Embryonic facial prominence (tissue), 1 donor: ENCODE results near the gene CNPY1.

ENCODE experiments used
- DNase-seq: peaks from one replicate; pipeline ENCODE4 v3.0.0-alpha.2; 2016; ENCODE audit errors: extremely low spot score

Gene CNPY1

DNA sequence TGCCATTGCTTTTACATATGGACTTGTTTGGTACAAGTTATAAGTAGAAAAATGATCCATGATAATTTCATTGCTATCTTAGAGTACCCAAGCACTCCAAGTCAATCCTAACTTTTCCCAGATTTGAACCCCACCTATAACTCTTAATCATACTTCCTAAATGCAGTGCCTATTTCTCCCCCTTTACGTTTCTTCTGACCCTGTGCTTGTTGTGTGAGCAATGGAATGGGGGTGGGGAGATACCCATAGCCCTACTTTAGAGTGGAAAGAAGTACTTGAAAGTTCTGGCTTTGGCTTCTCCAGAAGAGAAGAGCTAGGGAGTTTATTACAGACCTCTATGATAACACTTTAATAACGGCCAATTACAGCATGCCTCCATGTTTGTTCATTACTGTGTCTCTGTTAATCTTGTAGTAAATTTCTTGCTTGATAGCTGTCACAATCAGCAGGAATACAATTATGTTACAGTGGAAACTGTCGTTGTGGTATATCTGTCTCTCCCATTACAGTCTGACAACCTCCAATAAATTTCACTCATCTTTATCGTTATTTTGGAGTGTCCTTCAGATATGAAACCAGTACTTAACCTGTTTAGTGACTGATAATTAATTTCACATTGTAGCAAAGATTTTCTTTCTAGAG, 34.0 kb downstream of the CNPY1 start:
- no peak for DNase-seq

DNA sequence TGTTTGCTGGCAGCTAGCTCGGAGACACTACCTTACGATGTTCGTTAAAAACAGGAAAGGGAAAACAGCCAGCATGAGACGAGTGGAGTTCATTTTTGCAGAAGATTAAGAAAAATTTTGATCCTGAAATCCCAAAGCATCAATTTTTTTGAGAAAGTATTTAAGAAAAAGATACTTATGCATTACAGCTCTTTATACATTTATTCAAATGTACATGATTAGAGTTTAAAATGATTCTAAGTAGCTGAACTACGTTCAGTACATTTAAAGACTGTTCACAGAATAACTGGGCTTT, 34.7 kb downstream of the CNPY1 start:
- DNase-seq, result no peak

DNA sequence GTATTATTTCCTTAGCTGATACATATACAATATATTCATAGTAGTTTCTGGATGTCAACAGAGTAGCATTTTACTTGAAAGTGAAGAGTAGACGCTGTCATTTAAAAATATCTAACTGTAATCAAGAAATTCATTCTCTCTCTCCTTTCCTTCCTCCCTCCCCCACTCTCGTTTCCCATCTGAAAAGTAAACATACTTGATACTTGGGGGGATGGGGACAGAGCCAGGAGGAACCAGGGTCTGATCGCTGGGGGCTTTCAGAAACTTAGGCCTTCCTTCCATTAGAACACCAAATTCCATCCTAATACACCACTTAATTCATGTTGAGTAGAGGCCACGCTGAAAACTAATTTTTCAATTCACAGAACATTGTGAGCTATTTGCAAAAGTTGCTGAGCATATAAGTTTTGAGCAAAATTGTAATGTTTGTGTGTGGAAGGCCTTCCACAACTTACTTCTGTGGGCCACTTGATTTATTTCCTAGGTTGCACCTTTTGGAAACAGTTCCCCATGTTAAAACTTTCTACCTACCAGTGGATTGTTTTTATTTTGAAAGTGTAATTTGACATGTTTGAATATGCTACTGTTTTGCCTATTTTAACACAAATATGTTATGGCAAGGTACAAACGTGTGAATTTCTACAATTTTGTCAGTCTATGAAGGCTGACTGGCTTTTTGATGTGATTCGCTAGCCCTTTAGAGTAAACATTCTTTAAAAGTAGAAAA, 35.2 kb downstream of the CNPY1 start:
- DNase-seq, result no peak

DNA sequence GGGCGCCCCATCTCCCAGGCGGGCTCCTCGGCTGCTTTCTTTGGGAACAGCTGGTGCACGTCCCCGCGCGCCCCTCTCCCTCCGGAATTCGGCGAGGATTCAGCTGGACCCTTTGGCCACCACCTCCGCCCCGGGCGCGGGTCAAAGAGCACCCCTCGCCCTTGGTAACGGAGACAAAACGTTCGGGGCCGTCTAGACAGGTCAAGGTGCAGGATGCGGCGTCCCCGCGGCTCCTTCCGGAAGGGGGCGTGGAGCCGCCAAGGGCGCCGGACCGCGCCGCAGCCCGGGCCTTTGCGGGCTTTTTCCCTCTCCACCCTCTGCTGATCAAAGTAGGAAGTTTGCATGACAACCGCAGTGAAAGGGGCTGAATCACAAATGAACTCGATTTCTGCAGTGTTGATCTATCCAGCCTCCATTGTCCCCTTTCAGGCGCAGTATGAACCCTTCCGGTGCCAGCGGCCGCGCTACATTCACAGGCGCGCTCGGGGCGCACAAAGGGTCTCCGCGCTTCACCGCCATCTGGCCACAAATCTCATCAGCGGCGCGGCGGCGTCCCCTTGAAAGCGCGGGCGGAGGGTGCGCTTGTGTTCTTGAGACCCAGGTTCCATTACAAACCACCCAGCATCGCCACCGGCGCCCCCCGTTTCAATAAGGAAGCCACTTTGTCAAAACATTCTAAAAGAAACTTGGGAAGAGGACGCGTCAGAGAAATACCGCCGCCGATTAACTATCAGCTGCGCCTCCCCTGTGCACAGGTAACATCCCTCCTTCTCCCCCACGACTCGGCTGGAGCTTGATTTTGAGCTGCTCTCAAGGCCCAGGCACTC, 36.4 kb downstream of the CNPY1 start:
- DNase-seq, result no peak

DNA sequence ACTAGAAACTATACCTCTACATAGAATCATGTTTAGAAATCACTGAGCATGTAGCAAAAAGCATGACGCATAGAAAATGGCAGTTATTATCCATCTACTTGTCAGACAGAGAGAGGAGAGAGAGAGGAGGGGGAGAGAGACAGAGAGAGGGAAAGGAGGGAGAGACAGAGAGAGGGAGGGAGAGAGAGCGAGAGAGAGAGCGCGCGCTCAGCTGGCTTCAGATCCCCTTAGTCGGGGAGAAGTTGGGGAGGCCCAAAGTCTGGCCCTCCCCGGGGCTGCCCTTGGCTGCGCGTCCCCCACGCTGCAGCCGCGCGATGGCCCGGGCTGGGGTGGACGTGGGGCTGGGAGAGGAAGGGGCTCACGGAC, 37.0 kb downstream of the CNPY1 start:
- DNase-seq, result no peak

DNA sequence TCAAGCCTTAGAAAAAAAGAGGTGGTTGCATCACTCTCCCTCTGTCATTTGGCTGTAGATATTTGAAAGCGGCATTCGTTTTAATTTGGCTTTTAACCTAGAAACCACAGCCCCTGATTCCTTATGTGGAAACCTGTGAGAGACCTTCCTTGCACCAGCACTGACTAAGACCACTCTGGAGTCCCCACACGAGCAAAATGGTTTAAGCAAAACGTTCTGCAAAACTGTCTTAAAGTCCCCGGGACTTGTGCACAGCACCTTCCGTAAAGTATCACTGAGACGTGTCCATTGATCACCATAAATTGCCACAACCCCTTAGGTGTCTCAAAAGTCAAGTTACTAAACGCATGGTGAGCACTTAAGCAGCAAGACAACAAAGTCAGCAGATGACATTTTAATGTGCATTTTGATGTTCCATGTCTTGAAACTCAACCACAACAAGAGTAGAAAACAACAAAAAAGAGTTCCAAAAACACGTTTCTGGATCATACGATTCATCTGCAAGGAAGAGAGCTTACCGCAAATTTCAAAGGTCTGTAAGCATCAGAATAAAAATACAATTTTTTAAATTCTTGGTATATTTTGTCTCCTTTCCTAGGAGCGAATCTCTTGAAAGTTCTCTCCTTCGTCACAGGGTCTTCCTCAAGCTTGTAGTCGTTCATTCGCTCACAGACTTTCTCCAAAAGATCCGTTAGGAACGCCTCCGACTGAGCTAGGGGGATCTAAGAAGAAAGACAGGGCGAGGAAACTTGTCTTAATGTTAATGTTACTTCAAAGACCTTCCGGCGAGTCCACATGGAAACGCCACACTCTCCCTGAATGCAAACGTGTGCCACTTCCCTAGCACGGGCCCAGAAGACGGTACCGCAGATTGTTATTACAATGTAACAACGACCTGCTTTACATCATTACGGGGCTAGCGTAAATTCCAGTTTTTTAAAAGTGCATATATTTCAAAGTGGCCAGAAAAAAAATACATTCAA, 37.7 kb downstream of the CNPY1 start:
- no peak for DNase-seq

DNA sequence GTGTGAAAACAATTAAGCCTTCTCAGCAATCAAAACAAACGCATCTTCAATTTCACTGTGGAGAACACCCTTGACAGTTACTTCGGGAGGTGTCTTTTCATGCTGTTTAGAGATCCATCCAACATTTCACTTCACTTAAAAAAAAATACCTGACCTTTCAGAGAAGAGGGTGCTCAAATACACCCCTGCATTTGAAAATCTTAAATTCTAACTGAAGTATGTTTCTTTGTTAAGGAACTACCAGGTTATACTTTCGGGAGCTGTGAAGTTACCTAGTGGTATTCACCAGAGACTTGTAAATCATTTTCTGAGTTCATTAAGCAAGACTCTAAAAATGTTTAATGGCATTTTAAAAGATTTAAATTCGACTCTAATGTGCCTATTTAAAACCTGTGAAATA, 38.8 kb downstream of the CNPY1 start:
- DNase-seq, result no peak

DNA sequence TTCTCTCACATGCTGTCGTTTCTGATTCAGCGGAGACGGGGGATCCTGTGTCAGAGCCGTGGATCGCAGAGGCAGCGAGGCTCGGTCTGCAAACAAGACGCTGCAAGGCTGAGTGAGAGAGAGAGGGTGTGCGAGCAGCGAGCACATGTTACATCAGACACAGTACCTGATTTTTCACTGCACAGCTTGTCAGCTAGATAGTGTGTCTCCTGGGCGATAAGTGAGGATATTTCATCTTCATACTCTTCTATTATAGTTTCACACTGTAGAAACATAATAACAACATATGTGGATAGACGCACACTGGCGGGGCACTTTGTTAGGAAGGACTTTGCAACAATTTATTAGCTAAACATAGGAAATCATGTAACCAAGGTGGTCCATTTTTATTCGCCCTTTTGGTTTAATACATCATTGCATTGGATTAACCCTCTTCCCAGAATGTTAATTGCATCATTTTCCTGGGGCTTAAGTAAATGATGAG, 39.5 kb downstream of the CNPY1 start:
- DNase-seq, result no peak

DNA sequence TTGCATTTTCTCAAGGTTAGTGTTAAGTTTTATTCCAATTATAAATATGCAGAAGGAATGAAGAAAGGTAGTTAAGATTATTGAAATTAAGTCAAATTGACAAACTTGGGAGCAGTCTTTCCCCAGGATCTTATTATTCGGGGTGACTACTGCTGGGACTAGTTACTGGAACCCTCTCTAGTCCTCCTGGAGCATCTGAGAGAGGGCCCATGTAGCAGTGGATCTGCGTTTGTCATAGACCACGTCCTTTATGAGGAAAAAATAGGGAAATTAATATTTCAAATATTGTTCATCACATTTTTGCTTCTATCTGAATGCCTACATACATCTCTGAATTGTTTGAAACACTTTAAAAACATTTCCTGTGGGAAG, 41.0 kb downstream of the CNPY1 start:
- DNase-seq, result no peak

DNA sequence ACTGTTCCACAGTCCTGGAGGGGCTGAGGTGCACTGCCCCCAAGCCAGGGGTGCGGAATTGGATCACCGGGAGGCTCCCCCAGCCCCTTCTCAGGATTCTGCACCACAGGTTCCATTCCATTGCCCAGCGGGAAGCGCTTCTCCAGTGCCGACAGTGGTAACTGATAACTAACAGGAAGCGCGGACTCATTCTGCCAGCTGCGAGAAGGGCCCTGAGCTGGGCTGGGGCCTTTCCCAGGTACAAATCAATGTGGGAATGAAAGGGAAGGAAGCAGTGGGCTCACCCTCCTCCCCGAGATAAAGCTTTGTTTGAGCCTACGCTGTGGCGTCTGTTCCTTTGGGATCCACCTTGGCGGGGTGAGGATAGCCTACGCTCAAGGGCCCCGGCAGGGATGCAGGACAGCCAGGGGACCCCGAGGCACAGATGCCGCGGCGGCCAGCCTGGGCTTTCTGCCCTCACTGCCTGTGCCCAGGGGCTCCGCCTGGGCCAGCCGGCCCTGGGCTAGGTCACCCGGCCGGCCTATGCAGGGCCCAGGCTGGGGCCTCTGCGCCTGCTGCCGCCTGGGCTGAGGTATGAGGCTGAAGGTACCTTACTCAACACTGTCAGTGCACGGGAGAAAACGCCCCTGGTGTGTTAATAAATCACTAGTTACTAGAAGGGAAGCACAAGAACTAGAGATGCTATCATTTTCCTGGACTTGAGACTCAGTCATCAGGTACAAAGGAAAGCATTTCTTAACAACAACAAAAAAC, 49.0 kb downstream of the CNPY1 start:
- DNase-seq, result no peak

DNA sequence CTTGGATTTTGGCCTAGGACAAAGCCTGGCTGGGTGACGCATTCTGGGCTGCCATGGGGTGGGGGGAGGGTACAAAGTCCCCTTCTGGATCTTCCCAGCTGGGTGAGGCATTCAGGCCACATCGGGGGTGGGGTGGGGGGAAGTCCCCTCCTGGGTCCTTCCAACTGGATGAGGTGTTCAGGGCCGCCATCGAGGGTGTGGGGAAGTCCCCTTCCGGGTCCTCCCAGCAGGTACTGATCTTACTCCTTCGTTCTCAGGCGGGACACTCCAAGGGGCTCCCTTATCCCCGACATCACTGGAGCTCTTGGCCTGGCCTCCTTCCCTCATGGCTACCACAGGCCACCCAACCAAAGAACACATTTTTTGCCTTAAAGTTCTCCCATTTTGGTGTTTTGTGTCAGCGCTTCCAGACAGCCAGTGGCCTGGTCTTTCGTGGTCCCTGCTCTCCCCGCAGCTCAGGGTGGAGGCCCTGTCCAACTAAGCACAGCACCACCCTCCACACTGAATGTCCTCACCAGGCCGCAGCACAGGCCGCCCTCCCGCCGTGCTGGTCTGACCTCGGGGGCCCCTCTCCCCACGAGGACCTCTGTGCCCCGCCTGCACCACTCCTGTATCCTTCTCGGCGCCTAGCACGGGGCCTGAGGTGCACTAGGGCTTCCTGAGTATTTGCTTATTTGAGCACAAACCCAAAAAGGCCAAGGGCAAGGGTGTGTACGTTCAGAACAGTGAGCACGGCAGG, 49.9 kb downstream of the CNPY1 start:
- no peak for DNase-seq

DNA sequence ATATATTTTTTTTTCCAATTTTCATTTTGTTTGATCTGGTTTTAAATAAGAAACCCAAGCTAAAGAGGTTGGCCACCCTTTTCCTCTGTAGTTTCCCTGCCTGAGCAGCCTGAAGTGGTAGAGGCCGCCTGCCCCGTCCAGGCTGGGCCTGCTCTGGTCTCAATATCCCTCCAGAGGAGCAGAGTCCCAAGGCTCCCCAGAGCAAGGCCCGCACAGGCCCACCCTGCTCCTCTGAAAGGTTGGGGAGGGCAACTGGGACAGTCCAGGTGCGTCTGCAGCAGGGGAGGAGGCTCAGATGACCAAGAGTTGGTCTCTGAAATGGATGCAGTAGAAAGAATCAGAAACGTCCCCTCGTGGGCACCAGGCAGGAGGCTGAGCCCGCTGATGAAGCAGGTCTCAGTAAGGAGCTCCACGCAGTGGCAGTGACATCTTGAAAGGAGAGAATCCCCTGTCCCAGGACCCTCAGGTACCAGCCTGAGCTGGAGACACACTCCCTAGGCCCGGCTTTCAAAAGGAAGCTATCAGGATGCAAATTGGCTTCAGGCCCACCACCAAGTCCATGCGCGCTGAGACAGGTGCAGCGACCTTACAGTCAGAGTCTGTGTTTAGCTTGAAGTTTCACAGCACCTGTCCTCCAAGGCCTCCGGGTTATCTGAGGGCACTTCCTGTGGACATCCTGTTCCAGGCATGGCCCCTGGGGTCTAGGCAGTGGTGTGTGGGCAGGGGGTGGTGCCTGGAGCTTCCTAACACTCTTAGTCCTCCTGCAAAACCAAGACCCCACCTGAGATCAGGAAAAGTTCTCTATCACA, 50.7 kb downstream of the CNPY1 start:
- DNase-seq, result no peak

DNA sequence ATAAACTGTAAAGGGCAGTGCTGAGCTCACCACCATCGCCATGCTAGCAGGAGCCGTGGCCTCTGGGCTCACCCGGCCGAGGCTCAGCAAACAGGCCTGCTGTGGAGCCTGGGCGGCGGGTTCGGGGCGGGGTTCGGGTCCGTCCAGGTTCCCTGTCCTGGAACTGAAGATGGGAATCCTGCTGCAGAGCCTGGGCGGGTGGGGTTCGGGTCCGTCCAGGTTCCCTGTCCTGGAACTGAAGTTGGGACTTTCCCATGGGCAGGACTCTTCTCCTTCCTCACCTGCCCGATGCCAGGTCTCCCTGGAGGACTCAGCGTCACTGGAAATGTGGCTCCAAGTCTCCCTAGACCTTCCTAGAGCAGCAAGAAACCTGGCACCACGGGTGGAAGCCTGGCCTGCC, 51.8 kb downstream of the CNPY1 start:
- DNase-seq, result no peak

DNA sequence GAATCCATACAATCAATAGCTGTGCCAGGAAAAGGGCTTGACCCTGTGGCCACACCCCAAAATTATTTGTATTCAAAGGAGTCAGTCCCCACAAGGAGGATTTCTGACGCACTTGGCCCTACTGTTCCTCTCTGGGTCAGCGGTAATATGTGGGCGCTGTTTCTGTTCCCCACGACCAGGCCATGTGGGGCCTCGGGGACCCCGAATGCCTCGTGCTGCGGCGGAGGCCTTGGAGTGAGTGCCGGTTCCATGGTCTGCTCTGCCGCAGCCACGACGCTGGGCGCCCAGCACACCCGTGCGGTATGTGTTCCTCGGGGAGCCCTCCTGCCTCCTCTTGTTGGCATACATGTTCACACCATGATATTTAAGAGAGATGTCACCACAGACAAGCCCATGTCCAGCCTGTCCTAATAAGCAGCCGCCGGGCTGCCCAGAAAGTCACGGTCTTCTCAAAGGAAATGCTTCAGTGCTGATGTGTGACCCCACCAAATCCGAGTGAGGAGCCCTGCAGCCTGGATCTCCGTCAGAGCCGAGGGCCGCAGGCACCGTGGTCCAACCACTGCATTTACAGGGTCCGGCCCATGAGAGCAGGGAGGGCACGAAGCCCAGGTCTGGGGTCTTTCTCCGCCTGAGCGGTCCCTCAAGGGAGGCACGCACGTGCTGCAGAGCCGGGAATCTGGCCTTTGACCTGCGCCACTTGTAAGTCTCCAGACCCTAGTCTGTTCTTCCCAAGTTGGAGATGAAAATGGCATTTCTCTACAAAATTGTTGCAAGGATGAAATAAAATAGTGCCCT, 52.4 kb downstream of the CNPY1 start:
- DNase-seq, result no peak

DNA sequence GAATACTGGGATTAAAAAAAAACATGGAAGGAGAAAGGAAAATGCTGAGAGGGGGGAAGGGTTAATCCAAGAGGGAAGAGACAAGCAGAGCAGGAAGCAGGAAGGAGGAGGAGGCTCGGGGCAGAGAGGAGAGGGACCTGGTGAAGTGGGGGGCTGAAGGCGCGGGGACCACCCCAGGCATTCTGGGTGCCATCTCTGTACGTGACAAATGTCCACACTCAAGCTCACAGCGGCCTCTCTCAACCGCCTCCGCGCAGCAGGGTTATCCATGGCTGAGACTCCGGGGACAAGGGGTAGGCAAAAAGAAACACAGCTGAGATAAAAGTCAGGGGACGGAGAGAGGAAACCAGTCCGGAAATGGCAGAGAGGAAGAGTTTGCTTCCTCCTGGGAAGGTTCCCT, 54.5 kb downstream of the CNPY1 start:
- DNase-seq, result no peak

DNA sequence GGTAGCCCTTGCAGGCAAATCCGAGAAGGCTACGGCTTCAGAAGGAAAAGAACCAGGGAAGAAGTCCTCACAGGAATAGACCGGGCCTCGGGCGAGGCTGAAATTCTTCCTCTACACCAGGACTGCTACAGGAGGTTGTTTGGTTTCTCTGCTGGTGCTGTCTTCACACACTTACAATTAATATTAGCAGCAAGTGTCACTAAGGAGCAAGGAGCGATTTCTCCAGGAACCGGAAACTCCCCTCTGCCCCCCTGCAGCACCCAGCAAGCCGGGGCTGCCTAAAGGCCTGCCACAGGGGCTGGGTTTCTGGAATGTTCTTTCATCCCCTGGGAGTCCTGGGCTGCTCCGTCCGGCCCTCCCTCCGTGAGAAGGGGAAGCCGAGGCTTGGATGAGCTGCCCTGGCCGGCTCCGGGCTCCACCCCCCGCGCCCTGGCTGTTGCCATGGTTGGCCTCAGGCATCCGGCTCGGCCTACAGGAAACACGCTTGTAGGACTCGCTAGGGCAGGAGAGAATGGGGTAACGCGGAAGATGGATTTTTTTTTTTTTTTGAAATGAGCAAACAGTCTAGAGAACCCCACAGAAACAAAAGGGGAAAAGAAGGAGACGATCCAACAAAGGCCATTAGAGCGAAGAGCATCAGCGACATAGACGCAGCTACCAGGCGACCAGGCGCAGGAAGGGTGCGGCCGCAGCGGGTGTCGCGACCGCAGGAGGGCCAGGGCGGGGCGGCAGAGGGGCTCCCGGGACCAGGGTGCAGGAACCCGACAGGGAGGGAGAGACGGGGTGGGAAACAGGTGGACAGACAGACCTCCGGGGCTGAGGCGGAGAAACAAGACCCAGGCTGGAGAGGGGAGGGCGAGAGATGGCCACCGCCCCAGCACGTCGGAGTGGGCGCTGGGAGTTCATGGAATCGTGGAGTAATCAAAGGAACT, 55.4 kb downstream of the CNPY1 start:
- DNase-seq, result no peak

DNA sequence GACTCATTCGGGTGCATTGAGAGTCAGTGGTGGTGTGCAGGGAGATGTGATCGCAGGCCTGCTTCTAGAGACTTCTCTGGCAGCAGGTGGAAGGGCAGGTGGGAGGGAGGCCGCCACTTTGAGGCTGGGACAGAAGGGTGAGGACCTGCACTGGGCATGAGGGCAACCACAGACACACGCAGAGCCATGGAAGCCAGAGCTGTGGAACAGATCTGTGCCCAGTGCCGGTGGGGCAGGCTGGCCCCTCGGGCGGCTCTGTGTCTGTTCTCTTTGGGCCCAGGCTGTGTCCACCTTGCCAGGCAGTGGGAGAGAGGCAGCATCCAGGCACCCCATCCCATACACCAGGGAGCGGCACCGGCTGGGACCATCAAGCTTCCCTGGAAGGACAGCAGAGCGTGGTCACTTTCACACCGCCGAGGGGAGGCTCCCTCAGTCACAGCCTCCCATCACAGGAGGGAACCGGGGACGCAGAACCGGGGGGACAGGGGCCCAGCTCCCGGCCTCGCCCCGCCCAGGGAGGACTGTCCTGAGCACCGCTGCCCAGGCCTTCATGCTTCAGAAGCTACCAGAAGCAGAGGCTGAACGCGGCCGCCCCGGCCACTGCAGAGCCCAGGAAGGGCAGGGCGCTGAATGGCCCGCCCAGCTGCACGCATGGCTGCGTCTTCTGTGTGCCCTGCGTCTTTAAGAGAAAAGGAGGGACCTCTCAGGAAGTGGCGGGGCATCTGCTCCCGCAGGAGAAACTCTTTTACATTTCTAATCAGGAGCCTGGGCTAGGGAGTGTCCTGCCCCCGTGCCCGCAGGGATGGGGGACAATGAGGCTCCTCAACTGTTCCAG, 56.3 kb downstream of the CNPY1 start:
- DNase-seq, result no peak
